Endothelial cell of umbilical vein (primary cell): Measurements from ENCODE around the gene UBASH3A. TPM values are rescaled to one million over a fixed set of nuclear protein-coding genes. Genes with fewer than 3 reads are reported as not detected.

ENCODE experiments used
- BruUV-seq: library from RNA; stranded (reverse); fragments of 400-500 nt; replicated peaks from 2 replicates; lab custom pipeline; 2021; lab: Mats Ljungman, UMichigan
- CTCF ChIA-PET: fragments of 300-600, 350-600 bp; sonication (Branson Sonifier 250); formaldehyde crosslinking; loops from one replicate; lab custom pipeline; 2021; ENCODE audit warnings: antibody characterized with exemption, inconsistent platforms; lab: Charles Lee
- POLR2A ChIA-PET: fragments of 300-600, 350-600 bp; sonication (Branson Sonifier 250); formaldehyde crosslinking; loops from one replicate; lab custom pipeline; 2021; ENCODE audit warnings: antibody characterized with exemption, inconsistent platforms; lab: Charles Lee
- DNase-seq: peaks from one replicate; pipeline ENCODE4 v3.0.0-alpha.2; 2011; ENCODE audit warnings: low read depth, low spot score
- FAIRE-seq: peaks from 2 replicates; lab custom pipeline; 2011; peaks lifted over from hg19 to GRCh38; lab: Jason Lieb, UNC
- H2AFZ ChIP-seq: 2 replicates; pipeline ENCODE4 v1.6.0; 2012; ENCODE audit warnings: low read depth, low read length, control low read depth, inconsistent platforms
- H3K27ac ChIP-seq: 2 replicates; pipeline ENCODE4 v1.5.1; 2011; ENCODE audit warnings: low read depth, mild to moderate bottlenecking, control low read depth, low read length, moderate library complexity; ENCODE audit not compliant: insufficient read depth
- H3K27me3 ChIP-seq, 2 experiments: 2 replicates each; pipeline versions ENCODE4 v1.6.0 to v1.6.1; 2011; ENCODE audit warnings: low read length in 2 of 2, mixed read lengths in 1 of 2; ENCODE audit not compliant: control insufficient read depth in 2 of 2, insufficient read depth in 2 of 2
- H3K36me3 ChIP-seq, 2 experiments: 2 replicates in 1 of 2; 3 replicates in 1 of 2; pipeline ENCODE4 v1.5.1; 2011; ENCODE audit warnings: low read length in 2 of 2, mild to moderate bottlenecking in 1 of 2, moderate library complexity in 1 of 2; ENCODE audit not compliant: control insufficient read depth in 2 of 2, insufficient read depth in 2 of 2; ENCODE audit errors: extremely low read depth in 1 of 2
- H3K4me1 ChIP-seq: 3 replicates; pipeline ENCODE4 v1.5.1; 2011; ENCODE audit warnings: mild to moderate bottlenecking, low read length; ENCODE audit not compliant: control insufficient read depth, insufficient read depth; ENCODE audit errors: extremely low read depth
- H3K4me2 ChIP-seq: 2 replicates; pipeline ENCODE4 v1.6.1; 2011; ENCODE audit warnings: low read length, control low read depth, mixed read lengths; ENCODE audit not compliant: insufficient read depth
- H3K4me3 ChIP-seq, 3 experiments: fragments of 200-600 bp in 1 of 3; sonication (generic), shearing (Covaris generic) in 1 of 3; replicated peaks in 1 of 3; 2 replicates each; pipeline ENCODE4 v1.5.1; 2011 to 2016; ENCODE audit warnings: control low read depth in 3 of 3, low read length in 3 of 3, mild to moderate bottlenecking in 2 of 3, inconsistent platforms in 1 of 3, low read depth in 1 of 3, moderate library complexity in 1 of 3; ENCODE audit not compliant: insufficient read depth in 1 of 3
- H3K79me2 ChIP-seq: 2 replicates; pipeline ENCODE4 v1.6.0; 2012; ENCODE audit warnings: low read length, inconsistent platforms; ENCODE audit not compliant: control insufficient read depth, insufficient read depth
- H3K9ac ChIP-seq: replicated peaks from 2 replicates; pipeline ENCODE3; 2011; ENCODE audit warnings: low read length, control low read depth; ENCODE audit not compliant: insufficient read depth; ENCODE audit errors: extremely low read depth
- H3K9me1 ChIP-seq: replicated peaks from 3 replicates; pipeline ENCODE4 v1.6.0; 2011; ENCODE audit warnings: mild to moderate bottlenecking, low read length; ENCODE audit not compliant: control insufficient read depth, insufficient read depth; ENCODE audit errors: extremely low read depth
- H3K9me3 ChIP-seq: replicated peaks from 2 replicates; pipeline ENCODE4 v1.5.1; 2012; ENCODE audit warnings: low read length, inconsistent platforms; ENCODE audit not compliant: control insufficient read depth, insufficient read depth
- H4K20me1 ChIP-seq: replicated peaks from 2 replicates; pipeline ENCODE3; 2011; ENCODE audit warnings: mild to moderate bottlenecking, low read length; ENCODE audit not compliant: control insufficient read depth, insufficient read depth; ENCODE audit errors: extremely low read depth
- CTCF ChIP-seq, 2 donors: IDR thresholded peaks; 1 replicate in 1 of 2; 2 replicates in 1 of 2; pipeline ENCODE4 v1.5.1; 2011; ENCODE audit warnings: low read length in 2 of 2, mild to moderate bottlenecking in 2 of 2, moderate library complexity in 2 of 2, control low read depth in 1 of 2, inconsistent platforms in 1 of 2, low read depth in 1 of 2; ENCODE audit not compliant: insufficient read depth in 1 of 2; ENCODE audit errors: extremely low read depth in 1 of 2
- EZH2 ChIP-seq: IDR thresholded peaks from 2 replicates; pipeline ENCODE4 v1.6.1; 2012; ENCODE audit warnings: borderline replicate concordance, low read depth, mild to moderate bottlenecking, moderate library complexity, low read length, inconsistent platforms; ENCODE audit not compliant: severe bottlenecking
- FOS ChIP-seq: IDR thresholded peaks from 2 replicates; pipeline ENCODE4 v1.6.1; 2011; ENCODE audit warnings: mild to moderate bottlenecking, low read length, moderate library complexity, borderline replicate concordance; ENCODE audit not compliant: insufficient read depth
- GATA2 ChIP-seq: IDR thresholded peaks from 2 replicates; pipeline ENCODE4 v1.7.0; 2011; ENCODE audit warnings: low read depth, mild to moderate bottlenecking, moderate library complexity, mixed read lengths, low read length; ENCODE audit not compliant: insufficient read length, insufficient read depth
- JUN ChIP-seq: IDR thresholded peaks from 2 replicates; pipeline ENCODE4 v1.6.1; 2011; ENCODE audit warnings: borderline replicate concordance, low read depth; ENCODE audit not compliant: insufficient read length, insufficient read depth
- MAX ChIP-seq: IDR thresholded peaks from 2 replicates; pipeline ENCODE4 v1.6.1; 2011; ENCODE audit not compliant: insufficient read depth, insufficient read length
- MYC ChIP-seq: IDR thresholded peaks from one replicate; pipeline ENCODE4 v1.6.1; 2011; ENCODE audit warnings: mild to moderate bottlenecking, low read depth, low read length
- POLR2A ChIP-seq: IDR thresholded peaks from 2 replicates; pipeline ENCODE4 v1.6.1; 2012; ENCODE audit warnings: low read depth, mild to moderate bottlenecking, control low read depth, low read length
- POLR2AphosphoS5 ChIP-seq: IDR thresholded peaks from 2 replicates; pipeline ENCODE4 v1.6.1; 2012; ENCODE audit warnings: low read depth, mild to moderate bottlenecking, control low read depth, low read length, moderate library complexity; ENCODE audit not compliant: insufficient read depth
- dilution Hi-C: fragments of 300-500 bp; cut with MboI; formaldehyde crosslinking; loops from one replicate; pipeline ENCODE4 v1.15.0; 2019; ENCODE audit warnings: low sequenced_read_pairs; ENCODE audit not compliant: extremely low pct_ligation_motif_present
- intact Hi-C: fragments of 100-400 bp; cut with micrococcal nuclease; formaldehyde crosslinking; loops from one replicate; pipeline ENCODE4 v1.10.0; 2022
- polyA plus RNA-seq, 4 experiments: library from polyadenylated mRNA; depleted of rRNA in 3 of 4; stranded (reverse) in 3 of 4; unstranded in 1 of 4; fragments of >200 nt; gene quantifications; 2 replicates each; pipeline versions ENCODE4 v1.2.1 to v1.2.3, GENCODE V29; 2011 to 2012; ENCODE audit warnings: missing spikeins in 1 of 4
- total RNA-seq: library from RNA; stranded (reverse); gene quantifications from 2 replicates; pipeline ENCODE4 v1.2.3, GENCODE V29; 2021

The UBASH3A gene
- total and polyA plus RNA-seq, 2 donors (not counting 3 experiments of a cell fraction or from before 2014, with no cell fraction given), result not detected

- intact Hi-C loops, result no loop called here
- no peaks in the 10 kb centered on the region for H3K36me3 ChIP-seq
- dilution Hi-C loops, result no loop called here
- no peak overlapping the region for H3K4me2 ChIP-seq
- no peaks in the 10 kb centered on the region for H3K9me1 ChIP-seq
- no peaks in the 10 kb centered on the region for H4K20me1 ChIP-seq
- no peaks in the 10 kb centered on the region for H3K4me1 ChIP-seq
- H3K9ac ChIP-seq, result no peak overlapping the region
- ChIA-PET CTCF (no interaction called here), POLR2A (no interaction called here)
- TF ChIP-seq FOS, result no peak
- no peak for TF ChIP-seq POLR2A
- no peak for TF ChIP-seq GATA2
- TF ChIP-seq POLR2AphosphoS5, result no peak
- no peak for TF ChIP-seq MYC
- TF ChIP-seq MAX, result no peak
- no peak for TF ChIP-seq CTCF (IDR thresholded peaks at IDR 0.05; ENCODE audit: extremely low read depth in 1 of 2, insufficient read depth in 1 of 2, low read depth in 1 of 2, low read length in 2 of 2)
- TF ChIP-seq JUN, result no peak
- TF ChIP-seq EZH2, result no peak
- no peaks in the 10 kb centered on the region for H3K79me2 ChIP-seq
- FAIRE-seq (no peak), DNase-seq (no peak)
- no peaks in the 10 kb centered on the region for H3K9me3 ChIP-seq
- no TSS peak for BruUV-seq
- H3K27ac ChIP-seq, result no peak overlapping the region
- H3K4me3 ChIP-seq, result no peak overlapping the region
- no peak overlapping the region for H2AFZ ChIP-seq
- peaks cover 9% of the 10 kb centered on the region in 2 experiments for H3K27me3 ChIP-seq
Measured at GRCh38 chr21:42481169-42481568, 77.5 kb downstream of the UBASH3A start.
